Measurements from ENCODE around the gene OPRM1.

Gene OPRM1

DNA sequence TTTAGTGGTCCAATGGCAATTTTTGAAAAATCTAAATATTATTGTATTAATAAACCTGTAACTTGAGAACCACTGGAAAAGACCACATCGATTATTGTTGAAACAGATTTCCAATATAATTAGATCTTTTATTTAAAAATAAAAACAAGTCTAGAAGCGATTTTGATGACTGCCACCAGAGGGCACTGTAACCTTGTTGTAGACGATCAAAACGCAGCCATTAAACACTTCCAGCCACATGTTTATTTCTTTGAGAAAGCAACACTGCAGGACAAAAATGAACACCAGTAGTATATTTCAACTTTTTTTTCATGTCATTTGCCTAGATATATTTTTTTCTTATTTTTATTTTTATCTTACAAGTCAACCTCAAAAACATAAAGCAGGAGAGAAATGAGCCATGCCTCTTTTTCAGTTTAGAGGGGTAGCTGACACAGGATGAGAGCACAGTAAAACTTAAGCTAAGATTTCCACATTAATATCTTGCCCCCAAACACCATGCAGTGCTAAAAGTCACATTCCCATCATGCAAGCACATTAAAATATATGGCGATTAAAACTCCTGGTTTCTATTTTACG lies 115.4 kb downstream of the OPRM1 start:
- POLR2A ChIA-PET (ENCODE audit: low non-redundant PET) = no interaction called here
- TF ChIP-seq, protein P1, sequence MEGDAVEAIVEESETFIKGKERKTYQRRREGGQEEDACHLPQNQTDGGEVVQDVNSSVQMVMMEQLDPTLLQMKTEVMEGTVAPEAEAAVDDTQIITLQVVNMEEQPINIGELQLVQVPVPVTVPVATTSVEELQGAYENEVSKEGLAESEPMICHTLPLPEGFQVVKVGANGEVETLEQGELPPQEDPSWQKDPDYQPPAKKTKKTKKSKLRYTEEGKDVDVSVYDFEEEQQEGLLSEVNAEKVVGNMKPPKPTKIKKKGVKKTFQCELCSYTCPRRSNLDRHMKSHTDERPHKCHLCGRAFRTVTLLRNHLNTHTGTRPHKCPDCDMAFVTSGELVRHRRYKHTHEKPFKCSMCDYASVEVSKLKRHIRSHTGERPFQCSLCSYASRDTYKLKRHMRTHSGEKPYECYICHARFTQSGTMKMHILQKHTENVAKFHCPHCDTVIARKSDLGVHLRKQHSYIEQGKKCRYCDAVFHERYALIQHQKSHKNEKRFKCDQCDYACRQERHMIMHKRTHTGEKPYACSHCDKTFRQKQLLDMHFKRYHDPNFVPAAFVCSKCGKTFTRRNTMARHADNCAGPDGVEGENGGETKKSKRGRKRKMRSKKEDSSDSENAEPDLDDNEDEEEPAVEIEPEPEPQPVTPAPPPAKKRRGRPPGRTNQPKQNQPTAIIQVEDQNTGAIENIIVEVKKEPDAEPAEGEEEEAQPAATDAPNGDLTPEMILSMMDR (conservative IDR thresholded peaks at IDR 0.05; ENCODE audit: low read depth) = peak; percentile 77
- peak; percentile 5 for DNase-seq (ENCODE audit: low spot score)
- CTCF ChIA-PET = interaction anchor here (0.6 to 1.3 kb wide), 8 partner anchors 18 to 692 kb away, joined by 3 to 6 read pairs (median 4); no protein-coding TSS in a partner anchor
- H3K27ac ChIP-seq = no peak overlapping the region

GRCh38 chr6:154156135-154156896 lies 117.3 kb downstream of the OPRM1 start:
- H3K27ac ChIP-seq = no peak overlapping the region
- no peak for DNase-seq (ENCODE audit: low spot score)
- POLR2A ChIA-PET (ENCODE audit: low non-redundant PET) = no interaction called here
- TF ChIP-seq, protein P1 (conservative IDR thresholded peaks at IDR 0.05; ENCODE audit: low read depth) = peak; percentile 30; the same call in 1 of the 2 replicates
- CTCF ChIA-PET = no interaction called here

DNA sequence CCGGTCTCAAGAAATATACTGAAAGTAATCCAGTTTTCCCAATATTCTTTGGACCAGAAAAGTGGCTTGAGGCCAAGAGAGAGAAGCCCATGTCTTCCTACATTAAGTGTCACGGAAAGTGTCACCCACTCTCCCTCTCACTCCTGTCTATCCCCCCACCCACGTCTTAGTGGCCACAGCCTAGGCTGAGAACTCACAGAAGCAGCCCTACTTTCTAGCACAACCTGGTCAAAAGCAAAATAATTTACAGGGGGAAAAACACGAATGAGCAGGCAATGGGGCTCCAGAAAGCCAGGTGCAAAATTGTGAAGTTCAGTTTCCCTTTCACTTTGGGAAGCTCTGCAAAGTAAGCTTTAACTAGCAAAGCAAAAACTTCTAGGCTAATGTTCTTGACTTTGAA lies 118.0 kb downstream of the OPRM1 start:
- no peak for DNase-seq (ENCODE audit: low spot score)
- H3K27ac ChIP-seq = no peak overlapping the region
- ChIA-PET POLR2A (ENCODE audit: low non-redundant PET) (no interaction called here), CTCF (no interaction called here)
- TF ChIP-seq, protein P1 (conservative IDR thresholded peaks at IDR 0.05; ENCODE audit: low read depth) = no peak

- H3K27ac ChIP-seq = no peak overlapping the region
- DNase-seq (ENCODE audit: low spot score) = no peak
Observed at GRCh38 chr6:154157706-154158105, 118.7 kb downstream of the OPRM1 start.

GRCh38 chr6:154159126-154159525 lies 120.1 kb downstream of the OPRM1 start:
- ChIA-PET POLR2A (ENCODE audit: low non-redundant PET) (no interaction called here), CTCF (interaction anchor here (0.7 kb wide), 1 partner anchor 118 kb away, joined by 5 read pairs; no protein-coding TSS in a partner anchor)
- TF ChIP-seq, protein P1 (conservative IDR thresholded peaks at IDR 0.05; ENCODE audit: low read depth) = no peak
- no peak overlapping the region for H3K27ac ChIP-seq
- DNase-seq (ENCODE audit: low spot score) = no peak

More at GRCh38 chr6:154157706-154158105, 118.7 kb downstream of the OPRM1 start:
- ChIA-PET POLR2A (ENCODE audit: low non-redundant PET) (no interaction called here), CTCF (no interaction called here)
- TF ChIP-seq, protein P1 (conservative IDR thresholded peaks at IDR 0.05; ENCODE audit: low read depth) = no peak

- TF ChIP-seq, protein P1 (conservative IDR thresholded peaks at IDR 0.05; ENCODE audit: low read depth) = no peak
- no peak for DNase-seq (ENCODE audit: low spot score)
- no peak overlapping the region for H3K27ac ChIP-seq
- CTCF ChIA-PET = no interaction called here
- POLR2A ChIA-PET (ENCODE audit: low non-redundant PET) = no interaction called here
Observed at GRCh38 chr6:154161689-154162088, 122.6 kb downstream of the OPRM1 start.
